SU-DHL-6 (cell line): ENCODE data around the gene TKT.

Experiments used
- EZH2phosphoT487 ChIP-seq: fragments of 200-600 bp; sonication (generic), shearing (Covaris generic); conservative IDR thresholded peaks from 2 replicates; pipeline ENCODE4 v1.6.1; 2018; ENCODE audit warnings: mild to moderate bottlenecking, antibody characterized with exemption, low read length, moderate library complexity, mixed read lengths
- TF ChIP-seq, protein P1 (sequence below): fragments of 200-600 bp; sonication (generic); IDR thresholded peaks from one replicate; pipeline ENCODE4 v1.5.1; 2017; ENCODE audit warnings: antibody characterized with exemption, mild to moderate bottlenecking, low read length, moderate library complexity; ENCODE audit not compliant: insufficient read depth, poor library complexity, severe bottlenecking

DNA sequence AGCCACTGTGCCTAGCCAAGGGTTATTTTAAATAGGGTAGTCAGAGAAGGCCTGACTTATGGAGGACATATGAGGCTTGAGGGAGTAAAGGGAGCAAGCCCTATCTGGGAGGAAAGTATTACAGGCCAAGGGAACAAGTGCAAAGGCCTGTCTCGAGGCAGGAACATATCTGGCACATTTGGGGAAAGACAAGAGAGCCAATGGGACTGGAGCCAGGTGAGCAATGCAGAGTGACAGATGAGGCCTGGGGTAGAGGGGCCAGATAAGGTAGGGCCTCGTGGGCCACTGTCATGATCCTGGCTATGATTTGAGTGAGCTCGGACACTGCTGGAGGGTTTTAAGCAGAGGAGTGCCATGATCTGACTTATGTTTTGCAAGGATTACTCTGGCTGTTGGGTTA is 47.7 kb upstream of the TKT start:
- TF ChIP-seq, protein P1, sequence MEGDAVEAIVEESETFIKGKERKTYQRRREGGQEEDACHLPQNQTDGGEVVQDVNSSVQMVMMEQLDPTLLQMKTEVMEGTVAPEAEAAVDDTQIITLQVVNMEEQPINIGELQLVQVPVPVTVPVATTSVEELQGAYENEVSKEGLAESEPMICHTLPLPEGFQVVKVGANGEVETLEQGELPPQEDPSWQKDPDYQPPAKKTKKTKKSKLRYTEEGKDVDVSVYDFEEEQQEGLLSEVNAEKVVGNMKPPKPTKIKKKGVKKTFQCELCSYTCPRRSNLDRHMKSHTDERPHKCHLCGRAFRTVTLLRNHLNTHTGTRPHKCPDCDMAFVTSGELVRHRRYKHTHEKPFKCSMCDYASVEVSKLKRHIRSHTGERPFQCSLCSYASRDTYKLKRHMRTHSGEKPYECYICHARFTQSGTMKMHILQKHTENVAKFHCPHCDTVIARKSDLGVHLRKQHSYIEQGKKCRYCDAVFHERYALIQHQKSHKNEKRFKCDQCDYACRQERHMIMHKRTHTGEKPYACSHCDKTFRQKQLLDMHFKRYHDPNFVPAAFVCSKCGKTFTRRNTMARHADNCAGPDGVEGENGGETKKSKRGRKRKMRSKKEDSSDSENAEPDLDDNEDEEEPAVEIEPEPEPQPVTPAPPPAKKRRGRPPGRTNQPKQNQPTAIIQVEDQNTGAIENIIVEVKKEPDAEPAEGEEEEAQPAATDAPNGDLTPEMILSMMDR, result no peak
- no peak for TF ChIP-seq EZH2phosphoT487
